GM12891 (cell line): ENCODE results near the gene TAF1A.

Experiments
- POLR2A ChIP-seq: IDR thresholded peaks from 2 replicates; pipeline ENCODE4 v1.6.1; 2011; ENCODE audit warnings: low read depth, low read length, control low read depth
- TAF1 ChIP-seq: IDR thresholded peaks from 2 replicates; pipeline ENCODE4 v1.6.1; 2011; ENCODE audit warnings: low read depth, low read length, control low read depth

- TF ChIP-seq TAF1: no peak
- no peak for TF ChIP-seq POLR2A
Measured at GRCh38 chr1:222529181-222529580, 60.6 kb downstream of the TAF1A start.
